Measurements from ENCODE around the gene GRIN3A.
"Not testable (repeated sequence)": the region's sequence is repeated elsewhere in the genome, so short reads cannot be mapped to it uniquely, and the experiment has no call there.

GRIN3A gene

GRCh38 chr9:101724271-101724670, 14.2 kb downstream of the GRIN3A start:
- H3K4me3 Mint-ChIP-seq; DNase-seq; H3K9me3 Mint-ChIP-seq; H3K4me1 Mint-ChIP-seq (ENCODE audit: low read depth in 2 of 2); H3K27me3 Mint-ChIP-seq; ATAC-seq (replicated peaks); H3K36me3 Mint-ChIP-seq (ENCODE audit: insufficient read depth); H3K27ac Mint-ChIP-seq: not testable (repeated sequence)

GRCh38 chr9:101718192-101718591, 20.3 kb downstream of the GRIN3A start:
- H3K36me3 Mint-ChIP-seq (ENCODE audit: insufficient read depth), result no peaks in the 10 kb centered on the region
- no peak overlapping the region for H3K27ac Mint-ChIP-seq
- no peaks in the 10 kb centered on the region for H3K27me3 Mint-ChIP-seq
- no peak for DNase-seq
- H3K9me3 Mint-ChIP-seq, result no peaks in the 10 kb centered on the region
- no peak for ATAC-seq (replicated peaks)
- no peaks in the 10 kb centered on the region for H3K4me1 Mint-ChIP-seq (ENCODE audit: low read depth in 2 of 2)
- no peak overlapping the region for H3K4me3 Mint-ChIP-seq

- Mint-ChIP-seq H3K9me3 (no peaks in the 10 kb centered on the region), H3K4me3 (no peak overlapping the region), H3K4me1 (ENCODE audit: low read depth in 2 of 2) (no peaks in the 10 kb centered on the region), H3K36me3 (ENCODE audit: insufficient read depth) (no peaks in the 10 kb centered on the region), H3K27ac (no peak overlapping the region), H3K27me3 (peaks cover 0 to 6% of the 10 kb centered on the region in 2 donors)
- no peak for ATAC-seq (replicated peaks)
- DNase-seq, result no peak
These were observed 21.8 kb downstream of the GRIN3A start for GRCh38 chr9:101716629-101717028.

- Mint-ChIP-seq H3K27ac (no peak overlapping the region), H3K27me3 (peaks cover 0 to 14% of the 10 kb centered on the region in 2 donors), H3K36me3 (ENCODE audit: insufficient read depth) (no peaks in the 10 kb centered on the region), H3K4me3 (no peak overlapping the region), H3K4me1 (ENCODE audit: low read depth in 2 of 2) (no peaks in the 10 kb centered on the region), H3K9me3 (peaks cover 0 to 1% of the 10 kb centered on the region in 2 donors)
- DNase-seq (no peak), ATAC-seq (replicated peaks) (no peak)
These were observed 27.0 kb downstream of the GRIN3A start for GRCh38 chr9:101711330-101711941.

- H3K9me3 Mint-ChIP-seq, result peaks cover 0 to 1% of the 10 kb centered on the region in 2 donors
- H3K4me1 Mint-ChIP-seq (ENCODE audit: low read depth in 2 of 2), result peaks cover 0 to 4% of the 10 kb centered on the region in 2 donors
- no peak for ATAC-seq (replicated peaks)
- no peak overlapping the region for H3K4me3 Mint-ChIP-seq
- no peak for DNase-seq
- H3K27me3 Mint-ChIP-seq, result peaks cover 14 to 31% of the 10 kb centered on the region in 2 donors
- no peaks in the 10 kb centered on the region for H3K36me3 Mint-ChIP-seq (ENCODE audit: insufficient read depth)
- no peak overlapping the region for H3K27ac Mint-ChIP-seq
These were observed 29.6 kb downstream of the GRIN3A start for GRCh38 chr9:101708855-101709254.

- no peak overlapping the region for H3K27ac Mint-ChIP-seq
- no peak overlapping the region for H3K4me3 Mint-ChIP-seq
- H3K4me1 Mint-ChIP-seq (ENCODE audit: low read depth in 2 of 2), result peaks cover 0 to 4% of the 10 kb centered on the region in 2 donors
- peaks cover 14 to 31% of the 10 kb centered on the region in 2 donors for H3K27me3 Mint-ChIP-seq
- ATAC-seq (replicated peaks), result no peak
- no peaks in the 10 kb centered on the region for H3K36me3 Mint-ChIP-seq (ENCODE audit: insufficient read depth)
- DNase-seq, result no peak
- peaks cover 0 to 1% of the 10 kb centered on the region in 2 donors for H3K9me3 Mint-ChIP-seq
These were observed 30.7 kb downstream of the GRIN3A start for GRCh38 chr9:101707721-101708120.

GRCh38 chr9:101706997-101707396, 31.4 kb downstream of the GRIN3A start:
- Mint-ChIP-seq H3K27ac (no peak overlapping the region), H3K27me3 (peaks cover 14 to 25% of the 10 kb centered on the region in 2 donors), H3K36me3 (ENCODE audit: insufficient read depth) (no peaks in the 10 kb centered on the region), H3K4me1 (ENCODE audit: low read depth in 2 of 2) (peaks cover 0 to 4% of the 10 kb centered on the region in 2 donors), H3K4me3 (no peak overlapping the region), H3K9me3 (peaks cover 0 to 1% of the 10 kb centered on the region in 2 donors)
- DNase-seq (no peak), ATAC-seq (replicated peaks) (no peak)

- Mint-ChIP-seq H3K4me1 (ENCODE audit: low read depth in 2 of 2) (peaks cover 0 to 4% of the 10 kb centered on the region in 2 donors), H3K4me3 (no peak overlapping the region), H3K27ac (no peak overlapping the region), H3K36me3 (ENCODE audit: insufficient read depth) (no peaks in the 10 kb centered on the region), H3K9me3 (peaks cover 0 to 1% of the 10 kb centered on the region in 2 donors), H3K27me3 (peaks cover 14 to 25% of the 10 kb centered on the region in 2 donors)
- DNase-seq (no peak), ATAC-seq (replicated peaks) (no peak)
These were observed 32.1 kb downstream of the GRIN3A start for GRCh38 chr9:101706261-101706798.

- no peak for ATAC-seq (replicated peaks)
- no peak for DNase-seq
- Mint-ChIP-seq H3K27ac (no peak overlapping the region), H3K4me3 (peak overlapping the region in 1 of 2 donors; percentile 5), H3K9me3 (peaks cover 0 to 1% of the 10 kb centered on the region in 2 donors), H3K36me3 (ENCODE audit: insufficient read depth) (no peaks in the 10 kb centered on the region), H3K27me3 (peaks cover 14 to 25% of the 10 kb centered on the region in 2 donors), H3K4me1 (ENCODE audit: low read depth in 2 of 2) (peaks cover 0 to 4% of the 10 kb centered on the region in 2 donors)
These were observed 33.2 kb downstream of the GRIN3A start for GRCh38 chr9:101705135-101705661.

- ATAC-seq (replicated peaks), result no peak
- Mint-ChIP-seq H3K4me3 (no peak overlapping the region), H3K36me3 (ENCODE audit: insufficient read depth) (no peaks in the 10 kb centered on the region), H3K9me3 (peaks cover 0 to 5% of the 10 kb centered on the region in 2 donors), H3K27me3 (peaks cover 14 to 18% of the 10 kb centered on the region in 2 donors), H3K27ac (no peak overlapping the region), H3K4me1 (ENCODE audit: low read depth in 2 of 2) (peaks cover 0 to 4% of the 10 kb centered on the region in 2 donors)
- DNase-seq, result no peak
These were observed 36.2 kb downstream of the GRIN3A start for GRCh38 chr9:101702257-101702656.

- Mint-ChIP-seq H3K27me3 (no peaks in the 10 kb centered on the region), H3K9me3 (no peaks in the 10 kb centered on the region), H3K36me3 (ENCODE audit: insufficient read depth) (no peaks in the 10 kb centered on the region), H3K27ac (no peak overlapping the region), H3K4me1 (ENCODE audit: low read depth in 2 of 2) (no peaks in the 10 kb centered on the region), H3K4me3 (no peak overlapping the region)
- ATAC-seq (replicated peaks) (no peak), DNase-seq (no peak)
These were observed 44.7 kb downstream of the GRIN3A start for GRCh38 chr9:101693546-101694336.

- no peaks in the 10 kb centered on the region for H3K9me3 Mint-ChIP-seq
- no peak for ATAC-seq (replicated peaks)
- no peaks in the 10 kb centered on the region for H3K4me1 Mint-ChIP-seq (ENCODE audit: low read depth in 2 of 2)
- no peak overlapping the region for H3K27ac Mint-ChIP-seq
- no peaks in the 10 kb centered on the region for H3K27me3 Mint-ChIP-seq
- no peak for DNase-seq
- no peak overlapping the region for H3K4me3 Mint-ChIP-seq
- H3K36me3 Mint-ChIP-seq (ENCODE audit: insufficient read depth), result no peaks in the 10 kb centered on the region
These were observed 46.8 kb downstream of the GRIN3A start for GRCh38 chr9:101691657-101692056.

GRCh38 chr9:101689039-101689438, 49.4 kb downstream of the GRIN3A start:
- H3K4me1 Mint-ChIP-seq (ENCODE audit: low read depth in 2 of 2), result no peaks in the 10 kb centered on the region
- no peaks in the 10 kb centered on the region for H3K27me3 Mint-ChIP-seq
- no peak overlapping the region for H3K4me3 Mint-ChIP-seq
- H3K36me3 Mint-ChIP-seq (ENCODE audit: insufficient read depth), result no peaks in the 10 kb centered on the region
- no peaks in the 10 kb centered on the region for H3K9me3 Mint-ChIP-seq
- no peak for DNase-seq
- H3K27ac Mint-ChIP-seq, result no peak overlapping the region
- ATAC-seq (replicated peaks), result no peak
